DOHH2 (cell line): Measurements from ENCODE around the gene FHOD3.
A peak's percentile ranks its signal among the peaks of the same experiment; 100 is the strongest.

Source experiments
- H3F3A ChIP-seq: fragments of 200-600 bp; sonication (generic), shearing (Covaris generic); 2 replicates; pipeline ENCODE4 v1.6.0; 2016; ENCODE audit warnings: antibody characterized with exemption, mild to moderate bottlenecking; ENCODE audit not compliant: control insufficient read depth, insufficient read depth
- H3K27ac ChIP-seq: fragments of 200-600 bp; sonication (generic); 2 replicates; pipeline ENCODE4 v1.5.1; 2014; ENCODE audit warnings: low read depth, mild to moderate bottlenecking, low read length, moderate library complexity
- H3K27me3 ChIP-seq: fragments of 200-600 bp; sonication (generic); 2 replicates; pipeline ENCODE4 v1.6.1; 2014; ENCODE audit warnings: mild to moderate bottlenecking, low read length, mixed read lengths; ENCODE audit not compliant: control insufficient read depth
- H3K36me3 ChIP-seq: fragments of 200-600 bp; sonication (generic); 2 replicates; pipeline ENCODE4 v1.6.1; 2014; ENCODE audit warnings: mild to moderate bottlenecking, low read length, moderate library complexity, mixed read lengths; ENCODE audit not compliant: control insufficient read depth
- H3K4me1 ChIP-seq: fragments of 200-600 bp; sonication (generic); 2 replicates; pipeline ENCODE4 v1.6.1; 2014; ENCODE audit warnings: mild to moderate bottlenecking, low read length, mixed read lengths; ENCODE audit not compliant: control insufficient read depth
- H3K4me2 ChIP-seq: fragments of 200-600 bp; sonication (generic); 2 replicates; pipeline ENCODE4 v1.6.0; 2014; ENCODE audit warnings: mild to moderate bottlenecking, low read length, moderate library complexity
- H3K4me3 ChIP-seq: fragments of 200-600 bp; sonication (generic); 2 replicates; pipeline ENCODE4 v1.5.1; 2014; ENCODE audit warnings: mild to moderate bottlenecking, low read length, mixed read lengths
- H3K79me2 ChIP-seq: fragments of 200-600 bp; sonication (generic); 2 replicates; pipeline ENCODE4 v1.6.1; 2014; ENCODE audit warnings: mild to moderate bottlenecking, low read length, mixed read lengths; ENCODE audit not compliant: control insufficient read depth
- H3K9me2 ChIP-seq: fragments of 200-600 bp; sonication (generic); replicated peaks from 2 replicates; pipeline ENCODE4 v1.6.1; 2014; ENCODE audit warnings: mild to moderate bottlenecking, low read length, mixed read lengths; ENCODE audit not compliant: control insufficient read depth
- H3K9me3 ChIP-seq: fragments of 200-600 bp; sonication (generic); 2 replicates; pipeline ENCODE4 v1.6.1; 2014; ENCODE audit warnings: antibody characterized with exemption, low read length, mixed read lengths; ENCODE audit not compliant: control insufficient read depth, insufficient read depth
- H4K20me1 ChIP-seq: fragments of 200-600 bp; sonication (generic); 2 replicates; pipeline ENCODE4 v1.6.0; 2014; ENCODE audit warnings: low read depth, mild to moderate bottlenecking, antibody characterized with exemption, low read length, moderate library complexity; ENCODE audit not compliant: control insufficient read depth, insufficient read depth
- CTCF ChIP-seq: fragments of 200-600 bp; sonication (generic); IDR thresholded peaks from one replicate; pipeline ENCODE4 v1.5.1; 2014; ENCODE audit warnings: antibody characterized with exemption, mild to moderate bottlenecking, low read depth, low read length; ENCODE audit not compliant: poor library complexity, severe bottlenecking
- EZH2phosphoT487 ChIP-seq: fragments of 200-600 bp; sonication (generic); IDR thresholded peaks from 2 replicates; pipeline ENCODE4 v1.6.1; 2017; ENCODE audit warnings: borderline replicate concordance, mild to moderate bottlenecking, antibody characterized with exemption, low read length, moderate library complexity, mixed read lengths

The FHOD3 gene

GRCh38 chr18:36610258-36610657 is 312.7 kb downstream of the FHOD3 start:
- Histone ChIP-seq H3K4me3 (no peak overlapping the region), H4K20me1 (no peaks in the 10 kb centered on the region), H3K27me3 (no peaks in the 10 kb centered on the region), H3K9me2 (no peaks in the 10 kb centered on the region), H3K9me3 (no peaks in the 10 kb centered on the region), H3K36me3 (no peaks in the 10 kb centered on the region), H3K4me2 (peak overlapping the region; percentile 21; the same call in 1 of the 2 replicates), H3K79me2 (no peaks in the 10 kb centered on the region), H3K4me1 (peaks cover 11% of the 10 kb centered on the region), H3K27ac (no peak overlapping the region), H3F3A (no peaks in the 10 kb centered on the region)
- TF ChIP-seq EZH2phosphoT487 (no peak), CTCF (no peak)

GRCh38 chr18:36610661-36611060 is 313.1 kb downstream of the FHOD3 start:
- Histone ChIP-seq H3K36me3 (no peaks in the 10 kb centered on the region), H3K27ac (no peak overlapping the region)
- TF ChIP-seq EZH2phosphoT487 (no peak), CTCF (no peak)

GRCh38 chr18:36613069-36613468 is 315.6 kb downstream of the FHOD3 start:
- TF ChIP-seq EZH2phosphoT487 (no peak), CTCF (no peak)
- no peaks in the 10 kb centered on the region for H3K9me3 ChIP-seq
- H3K27ac ChIP-seq = no peak overlapping the region
- no peak overlapping the region for H3K4me2 ChIP-seq
- H3K27me3 ChIP-seq = no peaks in the 10 kb centered on the region
- no peaks in the 10 kb centered on the region for H3F3A ChIP-seq
- H3K4me3 ChIP-seq = no peak overlapping the region
- H3K9me2 ChIP-seq = no peaks in the 10 kb centered on the region
- H3K4me1 ChIP-seq = peaks cover 11% of the 10 kb centered on the region
- H4K20me1 ChIP-seq = no peaks in the 10 kb centered on the region
- H3K36me3 ChIP-seq = no peaks in the 10 kb centered on the region
- H3K79me2 ChIP-seq = no peaks in the 10 kb centered on the region

More at GRCh38 chr18:36610661-36611060, 313.1 kb downstream of the FHOD3 start:
- Histone ChIP-seq H3K4me3 (no peak overlapping the region), H3F3A (no peaks in the 10 kb centered on the region), H3K27me3 (no peaks in the 10 kb centered on the region), H4K20me1 (no peaks in the 10 kb centered on the region), H3K4me2 (peak overlapping the region; percentile 21; the same call in 1 of the 2 replicates), H3K4me1 (peaks cover 11% of the 10 kb centered on the region), H3K9me2 (no peaks in the 10 kb centered on the region), H3K79me2 (no peaks in the 10 kb centered on the region), H3K9me3 (no peaks in the 10 kb centered on the region)
